ENCODE measurements around the gene PLA2G12B.

DNA sequence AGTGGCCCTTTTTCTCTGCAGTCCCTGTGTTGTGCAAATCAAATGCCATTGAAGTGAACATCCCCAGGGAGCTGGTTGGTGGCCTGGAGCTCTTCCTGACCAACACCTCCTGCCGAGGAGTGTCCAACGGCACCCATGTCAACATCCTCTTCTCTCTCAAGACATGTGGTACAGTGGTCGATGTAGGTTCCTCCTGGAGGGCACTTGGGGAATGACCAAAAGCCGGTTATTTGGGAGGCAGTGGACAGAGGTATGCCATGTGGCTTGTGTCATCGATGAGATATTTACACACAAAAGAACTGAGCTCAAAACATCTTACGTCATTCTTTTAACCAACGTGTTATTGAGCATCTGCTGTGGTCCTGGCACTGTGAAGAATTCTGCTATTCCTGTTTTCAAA lies 41.3 kb downstream of the PLA2G12B start:
- TF ChIP-seq CTCF (IDR thresholded peaks at IDR 0.05; ENCODE audit: control extremely low read depth in 1 of 3, insufficient read depth in 1 of 3, low read depth in 1 of 3, low read length in 3 of 3) (peak in 2 of 3 experiments; percentile 17 to 26; a peak in 2 of 4 replicates), ASH2L (IDR thresholded peaks at IDR 0.05; ENCODE audit: low read length) (no peak), POLR2A (IDR thresholded peaks at IDR 0.05; ENCODE audit: control extremely low read depth in 1 of 2, low read depth in 2 of 2, low read length in 2 of 2) (no peak), RAD21 (IDR thresholded peaks at IDR 0.05 in 1 of 2, conservative IDR thresholded peaks at IDR 0.05 in 1 of 2; ENCODE audit: low read depth in 2 of 2, low read length in 2 of 2) (peak in 1 of 2 experiments; percentile 32; a peak in 2 of 4 replicates), TBP (IDR thresholded peaks at IDR 0.05; ENCODE audit: low read depth, low read length) (no peak), POLR2AphosphoS5 (IDR thresholded peaks at IDR 0.05; ENCODE audit: low read depth, low read length) (no peak), JUND (IDR thresholded peaks at IDR 0.05; ENCODE audit: low read length) (no peak), YY1 (IDR thresholded peaks at IDR 0.05; ENCODE audit: low read depth, low read length) (no peak)
- TF ChIP-seq, protein P1, sequence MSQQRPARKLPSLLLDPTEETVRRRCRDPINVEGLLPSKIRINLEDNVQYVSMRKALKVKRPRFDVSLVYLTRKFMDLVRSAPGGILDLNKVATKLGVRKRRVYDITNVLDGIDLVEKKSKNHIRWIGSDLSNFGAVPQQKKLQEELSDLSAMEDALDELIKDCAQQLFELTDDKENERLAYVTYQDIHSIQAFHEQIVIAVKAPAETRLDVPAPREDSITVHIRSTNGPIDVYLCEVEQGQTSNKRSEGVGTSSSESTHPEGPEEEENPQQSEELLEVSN (IDR thresholded peaks at IDR 0.05): peak; percentile 42; the same call in 1 of the 2 replicates

Data from H1 (cell line).